ENCODE results near the gene COL27A1.

GRCh38 chr9:114314881-114315722, 159.8 kb downstream of the COL27A1 start:
- TF ChIP-seq POLR2A (IDR thresholded peaks at IDR 0.05; ENCODE audit: borderline replicate concordance, extremely low read depth, insufficient read depth, insufficient read length) (no peak), CTCF (IDR thresholded peaks at IDR 0.05 in 2 of 3, conservative IDR thresholded peaks at IDR 0.05 in 1 of 3; ENCODE audit: borderline replicate concordance in 1 of 3, insufficient read depth in 1 of 3, low read depth in 2 of 3, low read length in 2 of 3) (no peak), POLR2AphosphoS5 (IDR thresholded peaks at IDR 0.05; ENCODE audit: low read depth, low read length) (no peak), EZH2 (IDR thresholded peaks at IDR 0.05) (no peak), MAX (IDR thresholded peaks at IDR 0.05) (no peak), YY1 (IDR thresholded peaks at IDR 0.05; ENCODE audit: extremely low read depth, insufficient replicate concordance, low read depth, low read length) (no peak), TCF7L2 (IDR thresholded peaks at IDR 0.05; ENCODE audit: borderline replicate concordance, extremely low read depth, insufficient read depth, insufficient read length) (no peak), SP1 (IDR thresholded peaks at IDR 0.05; ENCODE audit: low read depth) (no peak), REST (IDR thresholded peaks at IDR 0.05; ENCODE audit: low read depth) (no peak), SIN3A (IDR thresholded peaks at IDR 0.05; ENCODE audit: low read depth) (no peak), ZNF274 (IDR thresholded peaks at IDR 0.05; ENCODE audit: low read depth, low read length) (no peak), CEBPB (IDR thresholded peaks at IDR 0.05; ENCODE audit: low read depth) (no peak), RAD21 (IDR thresholded peaks at IDR 0.05; ENCODE audit: low read depth) (no peak)

Measured in HCT116 (cell line).